ENCODE measurements around the gene MBP. TPM values are rescaled to one million over a fixed set of nuclear protein-coding genes. Genes with fewer than 3 reads are reported as not detected.

Gene MBP
- total RNA-seq, 1 donor from 2014 or later, result 78.9 TPM

- Histone ChIP-seq H3K4me3 (peak overlapping the region; percentile 85), H3K36me3 (no peaks in the 10 kb centered on the region), H3K9me3 (no peaks in the 10 kb centered on the region), H3K27me3 (no peaks in the 10 kb centered on the region), H3K4me1 (peaks cover 33% of the 10 kb centered on the region), H3K27ac (peak overlapping the region; percentile 94)
- TF ChIP-seq, protein P1, sequence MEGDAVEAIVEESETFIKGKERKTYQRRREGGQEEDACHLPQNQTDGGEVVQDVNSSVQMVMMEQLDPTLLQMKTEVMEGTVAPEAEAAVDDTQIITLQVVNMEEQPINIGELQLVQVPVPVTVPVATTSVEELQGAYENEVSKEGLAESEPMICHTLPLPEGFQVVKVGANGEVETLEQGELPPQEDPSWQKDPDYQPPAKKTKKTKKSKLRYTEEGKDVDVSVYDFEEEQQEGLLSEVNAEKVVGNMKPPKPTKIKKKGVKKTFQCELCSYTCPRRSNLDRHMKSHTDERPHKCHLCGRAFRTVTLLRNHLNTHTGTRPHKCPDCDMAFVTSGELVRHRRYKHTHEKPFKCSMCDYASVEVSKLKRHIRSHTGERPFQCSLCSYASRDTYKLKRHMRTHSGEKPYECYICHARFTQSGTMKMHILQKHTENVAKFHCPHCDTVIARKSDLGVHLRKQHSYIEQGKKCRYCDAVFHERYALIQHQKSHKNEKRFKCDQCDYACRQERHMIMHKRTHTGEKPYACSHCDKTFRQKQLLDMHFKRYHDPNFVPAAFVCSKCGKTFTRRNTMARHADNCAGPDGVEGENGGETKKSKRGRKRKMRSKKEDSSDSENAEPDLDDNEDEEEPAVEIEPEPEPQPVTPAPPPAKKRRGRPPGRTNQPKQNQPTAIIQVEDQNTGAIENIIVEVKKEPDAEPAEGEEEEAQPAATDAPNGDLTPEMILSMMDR (IDR thresholded peaks at IDR 0.05), result no peak
- intact Hi-C loops (cut with DNase I), result no loop called here
- peak; percentile 91 for DNase-seq
- ATAC-seq, result peak; percentile 79
These were observed 773 bp downstream of the MBP start for GRCh38 chr18:77131652-77132368.

- H3K9me3 ChIP-seq, result no peaks in the 10 kb centered on the region
- peak; percentile 57 for ATAC-seq
- TF ChIP-seq, protein P1 (IDR thresholded peaks at IDR 0.05), result no peak
- no peaks in the 10 kb centered on the region for H3K27me3 ChIP-seq
- H3K36me3 ChIP-seq, result no peaks in the 10 kb centered on the region
- peaks cover 37% of the 10 kb centered on the region for H3K4me1 ChIP-seq
- DNase-seq, result peak; percentile 89
- intact Hi-C loops (cut with DNase I), result no loop called here
- peak overlapping the region; percentile 94 for H3K27ac ChIP-seq
- peak overlapping the region; percentile 85 for H3K4me3 ChIP-seq
These were observed 1.4 kb downstream of the MBP start for GRCh38 chr18:77131100-77131651.

DNA sequence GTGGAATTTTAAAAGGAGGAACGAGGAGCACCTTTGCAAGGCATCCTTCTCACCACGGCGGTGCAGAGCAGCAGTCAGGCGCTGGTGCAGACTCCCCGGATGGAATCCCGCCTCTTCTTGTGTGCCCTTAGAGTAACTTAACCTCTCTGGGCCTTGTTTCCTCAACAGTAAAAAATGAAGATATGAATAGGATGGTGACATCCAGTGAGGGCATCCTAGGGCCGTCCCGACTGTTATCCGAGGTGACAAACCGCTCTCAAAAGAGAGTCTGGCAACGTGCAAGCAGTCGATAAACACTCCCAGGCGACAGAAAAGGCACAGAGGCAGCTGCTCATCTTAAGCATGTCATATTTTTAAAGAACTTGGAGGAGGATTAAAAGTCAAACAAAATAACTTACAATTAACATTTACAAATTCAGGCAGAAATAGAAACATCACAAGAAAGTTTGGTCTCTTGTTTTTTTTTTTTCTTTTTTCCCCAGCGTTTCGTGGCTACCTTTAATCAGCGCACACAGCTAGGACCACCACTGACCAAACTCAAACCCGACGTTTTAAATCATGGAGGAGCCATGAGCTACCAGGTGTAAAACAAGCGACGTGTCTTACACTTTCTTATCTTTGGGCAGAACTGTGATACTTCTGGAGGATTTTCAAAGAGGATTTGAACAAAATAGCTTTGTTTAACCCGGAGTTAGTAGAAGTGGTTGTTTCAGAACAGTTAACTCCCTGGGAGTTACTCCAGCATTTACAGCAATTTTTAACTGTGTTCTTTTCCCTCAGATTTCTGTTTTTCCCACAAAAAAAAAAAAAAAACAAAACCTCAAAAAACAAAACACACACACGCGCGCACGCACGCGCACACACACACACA is 2.1 kb downstream of the MBP start:
- peak; percentile 48 for DNase-seq
- intact Hi-C loops (cut with DNase I), result no loop called here

GRCh38 chr18:77129150-77129551 is 3.4 kb downstream of the MBP start:
- peaks cover 35% of the 10 kb centered on the region for H3K4me1 ChIP-seq
- DNase-seq, result no peak
- no peak for ATAC-seq
- TF ChIP-seq, protein P1 (IDR thresholded peaks at IDR 0.05), result no peak
- no peaks in the 10 kb centered on the region for H3K27me3 ChIP-seq
- intact Hi-C loops (cut with DNase I), result no loop called here
- no peaks in the 10 kb centered on the region for H3K36me3 ChIP-seq
- H3K27ac ChIP-seq, result peak overlapping the region; percentile 7
- no peaks in the 10 kb centered on the region for H3K9me3 ChIP-seq
- no peak overlapping the region for H3K4me3 ChIP-seq

More for the DNA sequence above, 2.1 kb downstream of the MBP start:
- Histone ChIP-seq H3K4me1 (peaks cover 37% of the 10 kb centered on the region), H3K27ac (peak overlapping the region; percentile 94), H3K27me3 (no peaks in the 10 kb centered on the region), H3K9me3 (no peaks in the 10 kb centered on the region), H3K4me3 (peak overlapping the region; percentile 85), H3K36me3 (no peaks in the 10 kb centered on the region)
- TF ChIP-seq, protein P1 (IDR thresholded peaks at IDR 0.05), result no peak
- no peak for ATAC-seq

- Histone ChIP-seq H3K27ac (peak overlapping the region; percentile 7), H3K4me1 (peaks cover 27% of the 10 kb centered on the region), H3K36me3 (no peaks in the 10 kb centered on the region), H3K4me3 (no peak overlapping the region), H3K9me3 (no peaks in the 10 kb centered on the region), H3K27me3 (no peaks in the 10 kb centered on the region)
- intact Hi-C loops (cut with DNase I), result no loop called here
- DNase-seq (no peak), ATAC-seq (peak; percentile 33)
- TF ChIP-seq, protein P1 (IDR thresholded peaks at IDR 0.05), result no peak
These were observed 4.6 kb downstream of the MBP start for GRCh38 chr18:77127769-77128671.
